IgD-negative memory B cell (primary cell): Measurements from ENCODE around the gene FYB1. TPM values are rescaled to one million over a fixed set of nuclear protein-coding genes. Genes with fewer than 3 reads are reported as not detected.

ENCODE experiments used
- H3K27ac Mint-ChIP-seq, 3 donors: one replicate each; pipeline ENCODE4 v1.8.0; 2020 to 2022; ENCODE audit warnings: mild to moderate bottlenecking in 3 of 3, mixed read lengths in 3 of 3, moderate library complexity in 1 of 3
- H3K27me3 Mint-ChIP-seq: one replicate; pipeline ENCODE4 v1.8.0; 2021; ENCODE audit warnings: mixed read lengths
- H3K36me3 Mint-ChIP-seq: one replicate; pipeline ENCODE4 v1.8.0; 2020; ENCODE audit warnings: mild to moderate bottlenecking, mixed read lengths
- H3K4me1 Mint-ChIP-seq, 3 donors: one replicate each; pipeline ENCODE4 v1.8.0; 2020 to 2022; ENCODE audit warnings: mixed read lengths in 3 of 3, mild to moderate bottlenecking in 1 of 3
- H3K4me3 Mint-ChIP-seq, 4 donors: one replicate each; pipeline ENCODE4 v1.8.0; 2020 to 2022; ENCODE audit warnings: mild to moderate bottlenecking in 4 of 4, mixed read lengths in 4 of 4, moderate library complexity in 3 of 4
- H3K9me3 Mint-ChIP-seq, 3 donors: one replicate each; pipeline ENCODE4 v1.8.0; 2020 to 2021; ENCODE audit warnings: mixed read lengths in 3 of 3, mild to moderate bottlenecking in 1 of 3
- polyA plus RNA-seq: library from polyadenylated mRNA; unstranded; fragments of 300-500 nt; fragmentation: Illumina TruSeq; gene quantifications from one replicate; pipeline ENCODE4 v1.2.3, GENCODE V29; 2021

The FYB1 gene
- polyA plus RNA-seq, 1 donor from 2014 or later, result 11.6 TPM

DNA sequence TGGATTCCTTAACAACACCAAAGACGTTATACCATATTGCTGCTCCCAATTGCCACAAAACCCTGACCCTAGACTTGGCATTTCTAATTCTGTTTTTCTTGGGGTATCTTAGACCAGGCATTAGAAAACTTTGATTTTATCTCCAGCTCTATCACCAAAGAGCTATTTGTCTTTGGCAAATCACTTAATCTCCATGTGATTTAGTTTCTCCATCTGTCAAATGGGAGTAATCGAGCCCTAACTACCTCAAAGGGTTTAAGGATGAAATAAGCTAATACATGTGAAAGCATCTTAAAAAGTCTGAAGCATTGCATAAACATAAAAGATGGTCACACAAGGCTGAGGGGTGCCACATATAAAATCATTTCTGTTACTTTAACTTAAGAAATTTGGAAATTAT, 60.6 kb downstream of the FYB1 start:
- Mint-ChIP-seq H3K4me1 (peaks cover under 1 to 6% (median 2%) of the 10 kb centered on the region in 3 donors), H3K9me3 (no peaks in the 10 kb centered on the region), H3K27me3 (peaks cover 7% of the 10 kb centered on the region), H3K27ac (no peak overlapping the region), H3K4me3 (no peak overlapping the region), H3K36me3 (no peaks in the 10 kb centered on the region)

DNA sequence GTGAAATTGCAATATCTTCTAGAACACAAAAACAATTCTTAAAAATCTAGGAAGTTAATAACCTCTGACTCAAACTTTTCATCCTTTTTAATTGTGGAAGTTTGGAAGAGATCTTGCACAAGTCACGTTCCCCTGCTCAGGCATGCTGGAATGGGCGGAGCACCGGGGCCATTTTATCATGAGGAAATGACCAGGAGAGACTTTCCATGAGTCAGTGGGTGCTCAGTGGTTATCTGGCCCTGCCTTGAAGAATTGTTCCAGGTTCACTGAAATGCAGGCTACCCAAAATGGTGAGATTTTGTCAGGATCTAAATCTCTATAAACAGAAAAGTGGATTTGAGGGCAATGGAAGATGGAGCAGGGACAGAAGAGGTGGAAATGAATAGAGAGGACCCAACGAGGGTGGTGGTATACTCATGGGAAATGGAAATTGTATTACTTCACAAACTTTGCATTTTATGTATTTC, 61.2 kb downstream of the FYB1 start:
- H3K4me3 Mint-ChIP-seq, result no peak overlapping the region
- H3K27me3 Mint-ChIP-seq, result peaks cover 7% of the 10 kb centered on the region
- no peaks in the 10 kb centered on the region for H3K36me3 Mint-ChIP-seq
- no peaks in the 10 kb centered on the region for H3K9me3 Mint-ChIP-seq
- H3K4me1 Mint-ChIP-seq, result peaks cover 0 to 6% (median 0%) of the 10 kb centered on the region in 3 donors
- H3K27ac Mint-ChIP-seq, result peak overlapping the region in 1 of 3 donors; percentile 28

DNA sequence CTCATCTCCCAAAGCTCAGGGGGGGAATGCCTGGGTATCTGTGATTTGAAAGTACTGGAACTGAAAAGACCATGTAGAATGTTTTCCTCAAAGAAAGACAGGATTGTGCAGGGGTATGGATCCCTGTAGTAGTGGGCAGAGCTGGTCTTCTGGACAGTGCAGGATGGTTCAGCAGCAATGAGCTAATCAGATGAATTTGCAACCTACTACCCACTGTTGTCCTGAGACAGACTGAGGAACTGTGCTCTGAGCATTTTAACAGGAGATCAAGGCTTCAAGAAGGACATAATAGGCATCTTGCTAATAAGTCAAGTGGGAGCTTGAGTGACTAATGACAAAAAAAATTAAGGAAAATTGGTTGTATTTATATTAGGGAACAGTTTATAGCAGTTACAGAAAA, 61.7 kb downstream of the FYB1 start:
- Mint-ChIP-seq H3K4me1 (peaks cover 0 to 8% (median 2%) of the 10 kb centered on the region in 3 donors), H3K4me3 (no peak overlapping the region), H3K36me3 (no peaks in the 10 kb centered on the region), H3K27me3 (peaks cover 7% of the 10 kb centered on the region), H3K9me3 (no peaks in the 10 kb centered on the region), H3K27ac (no peak overlapping the region)

DNA sequence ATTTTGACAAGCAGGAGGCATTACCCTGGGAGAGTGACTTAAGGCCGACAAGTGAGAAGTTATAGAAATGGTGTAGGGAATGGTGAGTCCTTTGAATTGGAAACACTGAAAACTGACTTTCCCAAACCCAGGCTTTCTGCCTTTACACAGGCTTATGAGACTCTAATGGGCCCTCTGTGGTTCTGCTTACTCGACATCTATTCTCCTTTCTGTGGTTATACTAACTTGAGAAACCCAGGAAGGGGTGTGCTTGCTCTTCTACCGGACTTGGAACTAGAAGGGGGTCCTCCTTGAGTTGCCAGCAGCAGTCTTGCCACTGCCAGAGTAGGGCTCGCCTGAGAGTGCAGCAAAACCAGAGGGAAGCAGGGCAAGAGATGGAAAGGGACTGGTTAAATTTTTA, 63.3 kb downstream of the FYB1 start:
- Mint-ChIP-seq H3K4me3 (no peak overlapping the region), H3K27ac (no peak overlapping the region)

DNA sequence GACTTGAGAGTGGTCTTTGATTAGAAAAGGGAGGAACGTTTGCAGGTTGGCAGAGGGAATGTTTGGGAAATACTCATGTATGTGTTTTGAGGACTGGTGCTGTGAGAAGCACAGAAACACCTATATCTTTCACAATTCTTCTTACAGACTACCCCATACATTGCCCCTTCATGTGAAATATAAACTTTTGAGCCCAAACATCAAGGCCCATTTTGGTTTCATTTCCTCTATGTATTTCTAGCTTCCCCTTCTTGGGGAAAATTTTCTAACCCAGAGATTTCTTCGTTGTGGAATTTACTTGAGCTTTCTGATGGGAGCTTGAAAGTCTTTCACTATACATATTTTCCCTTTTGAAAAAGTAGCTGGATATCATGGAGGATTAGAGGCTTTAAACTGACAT, 67.6 kb downstream of the FYB1 start:
- no peak overlapping the region for H3K27ac Mint-ChIP-seq
- no peaks in the 10 kb centered on the region for H3K9me3 Mint-ChIP-seq
- H3K36me3 Mint-ChIP-seq, result no peaks in the 10 kb centered on the region
- no peaks in the 10 kb centered on the region for H3K27me3 Mint-ChIP-seq
- peaks cover 6 to 30% (median 24%) of the 10 kb centered on the region in 3 donors for H3K4me1 Mint-ChIP-seq
- H3K4me3 Mint-ChIP-seq, result peak overlapping the region in 1 of 4 donors; percentile 40

More for the DNA sequence above, 63.3 kb downstream of the FYB1 start:
- H3K36me3 Mint-ChIP-seq, result no peaks in the 10 kb centered on the region
- H3K27me3 Mint-ChIP-seq, result peaks cover 7% of the 10 kb centered on the region
- H3K4me1 Mint-ChIP-seq, result peaks cover 6 to 18% (median 14%) of the 10 kb centered on the region in 3 donors
- no peaks in the 10 kb centered on the region for H3K9me3 Mint-ChIP-seq

DNA sequence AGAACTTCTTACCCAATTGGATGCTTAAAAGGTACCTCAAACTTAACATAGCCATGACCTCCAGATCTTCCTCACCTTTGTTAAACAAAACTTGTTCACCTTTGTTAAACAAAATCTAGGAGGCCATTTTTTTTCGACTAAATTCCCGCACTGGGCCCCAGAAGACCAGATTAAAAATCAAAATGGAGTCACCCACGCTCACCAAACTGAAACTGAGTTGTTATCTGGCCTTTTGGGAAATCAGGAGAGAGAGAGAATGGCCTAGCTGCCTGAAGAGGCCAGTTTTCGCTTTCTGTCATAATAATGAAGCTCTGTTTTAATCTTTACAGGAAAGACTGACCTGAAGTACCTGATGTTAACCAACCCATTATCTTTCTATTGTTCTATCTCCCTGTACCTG, 69.4 kb downstream of the FYB1 start:
- Mint-ChIP-seq H3K27me3 (no peaks in the 10 kb centered on the region), H3K4me1 (peaks cover 6 to 29% (median 24%) of the 10 kb centered on the region in 3 donors), H3K36me3 (no peaks in the 10 kb centered on the region), H3K27ac (peak overlapping the region in 2 of 3 donors; percentile 30 to 60), H3K4me3 (no peak overlapping the region), H3K9me3 (no peaks in the 10 kb centered on the region)

DNA sequence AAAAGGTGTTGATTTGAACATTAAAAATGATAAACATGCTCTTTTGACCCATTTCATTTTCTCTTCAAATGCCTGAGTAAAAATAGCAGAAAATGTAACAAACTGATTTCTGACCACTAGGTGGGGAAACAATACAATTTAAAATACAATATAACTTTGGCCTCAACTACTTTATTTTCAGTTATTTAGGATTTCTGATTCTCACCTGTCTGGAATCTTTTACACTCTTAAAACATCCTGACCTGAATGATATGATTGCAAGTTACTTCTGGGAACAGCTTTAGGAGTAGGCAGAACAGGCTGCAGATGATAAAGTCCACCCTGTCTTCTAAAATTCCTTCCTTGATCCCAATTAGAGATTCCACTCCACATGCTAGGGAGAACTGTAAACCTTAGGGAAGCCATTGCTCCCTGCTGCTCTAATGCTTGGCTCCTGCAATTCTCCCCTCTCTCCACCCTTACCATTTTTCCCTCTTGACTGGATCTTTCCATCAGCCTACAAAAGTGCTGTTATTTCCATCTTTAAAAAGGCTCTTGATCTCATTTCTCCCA, 70.3 kb downstream of the FYB1 start:
- no peaks in the 10 kb centered on the region for H3K9me3 Mint-ChIP-seq
- H3K27ac Mint-ChIP-seq, result peak overlapping the region in 1 of 3 donors; percentile 30
- H3K27me3 Mint-ChIP-seq, result no peaks in the 10 kb centered on the region
- H3K4me1 Mint-ChIP-seq, result peaks cover 6 to 29% (median 24%) of the 10 kb centered on the region in 3 donors
- H3K36me3 Mint-ChIP-seq, result no peaks in the 10 kb centered on the region
- H3K4me3 Mint-ChIP-seq, result peak overlapping the region in 1 of 4 donors; percentile 6

DNA sequence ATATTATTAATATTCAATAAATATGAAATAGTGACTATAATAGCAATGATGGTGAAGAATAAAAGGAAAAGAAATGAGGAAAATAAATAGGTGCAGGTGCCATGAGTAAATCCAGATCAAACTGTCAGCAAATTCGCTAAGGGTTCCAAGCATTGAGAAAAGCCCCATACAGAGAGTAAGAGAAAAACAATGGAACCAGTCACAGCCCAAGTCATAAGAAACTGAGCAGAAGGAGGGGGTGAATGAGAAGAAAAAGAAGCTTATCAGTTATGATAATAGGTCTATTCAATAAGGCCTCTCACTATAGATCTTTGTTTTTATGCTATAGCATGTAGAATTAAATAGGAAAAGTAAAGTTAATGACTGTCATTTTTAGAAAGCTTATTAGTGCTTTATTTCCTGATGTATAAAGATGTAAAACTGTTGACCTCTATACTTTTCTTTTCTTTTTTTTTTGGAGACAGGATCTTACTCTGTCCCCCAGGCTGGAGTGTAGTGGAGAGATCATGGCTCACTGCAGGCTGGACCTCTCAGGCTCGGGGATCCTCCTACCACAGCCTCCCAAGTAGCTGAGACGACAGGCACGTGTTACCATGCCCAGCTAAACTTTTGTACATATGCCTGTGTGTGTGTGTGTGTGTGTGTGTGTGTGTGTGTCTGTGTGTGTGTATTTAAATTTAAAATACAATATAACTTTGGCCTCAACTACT, 72.4 kb downstream of the FYB1 start:
- Mint-ChIP-seq H3K27ac (no peak overlapping the region), H3K4me1 (peaks cover 6 to 22% (median 16%) of the 10 kb centered on the region in 3 donors), H3K4me3 (peak overlapping the region in 1 of 4 donors; percentile 7), H3K9me3 (no peaks in the 10 kb centered on the region), H3K27me3 (no peaks in the 10 kb centered on the region), H3K36me3 (no peaks in the 10 kb centered on the region)

DNA sequence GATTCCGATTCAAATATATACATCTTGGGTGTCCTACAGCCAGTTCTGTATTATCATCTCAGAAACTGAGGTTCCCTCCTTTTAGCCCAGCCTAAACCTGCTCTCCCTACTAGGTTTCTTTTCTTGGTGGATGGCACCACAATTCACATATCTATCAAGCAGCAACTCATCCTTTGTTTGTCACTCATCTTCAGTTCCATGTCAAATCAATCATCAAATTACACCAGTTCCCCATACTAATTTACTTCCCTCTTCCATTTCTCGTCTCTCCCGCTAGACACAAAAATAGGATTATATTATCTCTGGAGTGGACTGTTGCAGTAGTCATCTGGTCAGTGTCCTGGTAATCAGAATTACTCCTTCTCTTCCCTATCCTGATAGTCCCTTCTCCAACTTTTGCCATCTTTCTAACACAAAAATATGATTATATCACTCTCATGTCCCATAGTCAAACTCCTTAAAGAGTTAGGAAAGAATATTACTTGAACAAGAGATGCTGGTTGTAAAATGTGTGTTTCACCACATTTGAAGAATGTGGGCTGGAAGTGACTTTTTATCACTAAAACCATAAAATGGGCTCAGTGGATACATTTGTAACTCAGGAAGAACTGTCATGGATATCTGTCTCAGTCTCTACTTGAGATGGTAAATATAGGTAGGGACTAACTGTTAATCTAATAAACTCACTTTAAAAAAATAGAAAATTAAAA, 76.1 kb downstream of the FYB1 start:
- Mint-ChIP-seq H3K36me3 (no peaks in the 10 kb centered on the region), H3K27ac (no peak overlapping the region), H3K9me3 (no peaks in the 10 kb centered on the region), H3K27me3 (no peaks in the 10 kb centered on the region), H3K4me3 (no peak overlapping the region), H3K4me1 (peaks cover 0 to under 1% (median 0%) of the 10 kb centered on the region in 3 donors)

DNA sequence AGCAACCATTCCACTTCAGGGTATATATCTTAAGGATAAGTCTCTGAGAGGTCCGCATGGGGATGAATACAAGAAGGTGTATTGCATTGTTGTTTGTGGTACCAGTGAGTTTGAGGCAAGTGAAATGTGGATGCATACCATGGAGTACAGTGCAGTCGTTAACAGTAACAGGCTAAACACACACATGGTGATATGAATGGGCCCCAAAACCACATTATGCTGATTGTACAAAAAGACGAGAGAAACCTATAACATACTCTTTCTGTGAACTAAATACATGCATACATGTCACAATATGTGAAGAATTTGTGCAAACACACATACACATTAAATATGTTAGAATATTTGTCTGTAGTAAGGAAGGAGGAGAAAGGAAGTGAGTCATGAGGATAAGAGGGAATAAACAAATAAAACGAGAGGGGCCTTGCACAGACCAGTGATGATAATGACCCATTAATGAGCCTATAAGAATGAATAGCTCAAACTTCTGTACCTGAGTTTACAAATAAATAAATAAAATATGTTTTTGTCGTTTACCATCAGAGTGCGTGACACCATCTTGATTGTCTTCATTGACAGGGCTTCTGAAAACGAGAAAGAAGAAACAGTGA, 78.7 kb downstream of the FYB1 start:
- no peak overlapping the region for H3K27ac Mint-ChIP-seq
- no peaks in the 10 kb centered on the region for H3K4me1 Mint-ChIP-seq
- no peaks in the 10 kb centered on the region for H3K9me3 Mint-ChIP-seq
- H3K27me3 Mint-ChIP-seq, result no peaks in the 10 kb centered on the region
- peaks cover 1% of the 10 kb centered on the region for H3K36me3 Mint-ChIP-seq
- H3K4me3 Mint-ChIP-seq, result no peak overlapping the region

DNA sequence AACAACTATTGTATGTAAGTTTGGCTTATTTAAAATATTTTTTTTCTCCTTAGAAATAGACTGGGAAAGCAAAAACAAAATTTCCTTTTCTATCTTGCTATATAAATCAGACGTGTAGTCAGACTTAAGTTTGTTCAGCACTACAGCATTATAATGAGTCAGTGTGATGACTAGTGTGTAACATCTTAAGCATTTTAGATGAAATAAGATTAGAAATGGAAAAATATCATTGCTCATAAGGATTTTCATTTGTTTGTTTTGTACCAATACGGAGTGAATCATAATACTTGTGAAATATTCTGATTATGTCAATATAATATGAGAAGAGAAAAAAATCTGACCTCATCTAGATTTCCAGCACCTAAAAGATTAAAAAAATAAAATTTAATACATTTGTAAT, 80.5 kb downstream of the FYB1 start:
- no peak overlapping the region for H3K4me3 Mint-ChIP-seq
- no peaks in the 10 kb centered on the region for H3K9me3 Mint-ChIP-seq
- H3K27ac Mint-ChIP-seq, result no peak overlapping the region
- H3K27me3 Mint-ChIP-seq, result no peaks in the 10 kb centered on the region
- no peaks in the 10 kb centered on the region for H3K4me1 Mint-ChIP-seq
- peaks cover 1% of the 10 kb centered on the region for H3K36me3 Mint-ChIP-seq

DNA sequence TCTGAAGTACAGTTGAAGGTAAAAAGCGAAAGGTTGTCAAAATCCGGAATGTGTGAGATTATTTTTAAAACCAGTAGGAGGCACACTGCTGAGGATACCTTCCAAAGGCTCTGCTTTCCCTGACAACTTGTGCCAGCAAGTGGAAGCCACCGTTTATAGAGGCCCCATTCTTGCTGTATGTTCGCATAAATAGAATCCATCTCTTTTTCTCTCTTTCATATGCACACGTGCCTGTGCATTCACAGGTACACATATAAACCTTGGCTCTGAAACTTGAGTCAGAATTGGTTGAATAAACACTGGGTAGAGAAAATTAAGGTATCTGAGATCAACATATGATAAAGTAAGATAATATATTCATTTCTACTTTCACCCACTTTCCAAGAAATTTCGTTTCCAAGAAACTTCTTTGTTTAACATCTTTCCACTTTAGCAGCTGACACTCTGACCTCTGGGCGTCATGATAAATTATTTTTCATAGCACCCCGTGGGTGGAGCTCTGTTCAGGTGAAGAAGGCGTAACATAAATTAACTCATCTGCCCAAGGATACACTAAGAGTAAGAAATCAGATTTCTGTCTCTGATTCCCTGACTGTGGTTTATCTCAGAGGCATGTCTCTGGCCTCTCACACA, 81.4 kb downstream of the FYB1 start:
- H3K4me3 Mint-ChIP-seq, result no peak overlapping the region
- no peaks in the 10 kb centered on the region for H3K4me1 Mint-ChIP-seq
- peaks cover 3% of the 10 kb centered on the region for H3K36me3 Mint-ChIP-seq

DNA sequence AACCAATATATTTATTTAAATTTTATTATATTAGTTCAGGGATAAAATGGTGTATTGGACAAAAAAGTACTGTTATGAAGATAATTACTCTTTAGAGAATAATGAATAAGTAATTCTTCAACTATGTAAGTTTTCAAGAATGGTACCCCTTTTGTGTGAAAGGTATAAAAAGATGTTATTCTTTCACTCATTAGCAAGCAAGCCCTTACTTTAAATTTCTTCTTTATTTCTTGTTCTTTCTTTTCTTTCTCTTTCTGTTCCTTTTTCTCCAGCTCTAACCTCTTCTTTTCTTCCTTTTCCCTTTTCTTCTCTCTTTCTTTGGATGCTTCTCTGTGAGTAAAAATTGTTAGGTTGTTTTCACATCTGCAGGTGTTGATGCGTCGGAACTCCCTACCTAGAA, 82.0 kb downstream of the FYB1 start:
- no peak overlapping the region for H3K4me3 Mint-ChIP-seq
- H3K27ac Mint-ChIP-seq, result no peak overlapping the region
- peaks cover 3% of the 10 kb centered on the region for H3K36me3 Mint-ChIP-seq
- peaks cover 4% of the 10 kb centered on the region for H3K27me3 Mint-ChIP-seq
- no peaks in the 10 kb centered on the region for H3K9me3 Mint-ChIP-seq
- no peaks in the 10 kb centered on the region for H3K4me1 Mint-ChIP-seq

More for the DNA sequence above, 81.4 kb downstream of the FYB1 start:
- H3K27me3 Mint-ChIP-seq, result peaks cover 4% of the 10 kb centered on the region
- no peaks in the 10 kb centered on the region for H3K9me3 Mint-ChIP-seq
- H3K27ac Mint-ChIP-seq, result no peak overlapping the region

DNA sequence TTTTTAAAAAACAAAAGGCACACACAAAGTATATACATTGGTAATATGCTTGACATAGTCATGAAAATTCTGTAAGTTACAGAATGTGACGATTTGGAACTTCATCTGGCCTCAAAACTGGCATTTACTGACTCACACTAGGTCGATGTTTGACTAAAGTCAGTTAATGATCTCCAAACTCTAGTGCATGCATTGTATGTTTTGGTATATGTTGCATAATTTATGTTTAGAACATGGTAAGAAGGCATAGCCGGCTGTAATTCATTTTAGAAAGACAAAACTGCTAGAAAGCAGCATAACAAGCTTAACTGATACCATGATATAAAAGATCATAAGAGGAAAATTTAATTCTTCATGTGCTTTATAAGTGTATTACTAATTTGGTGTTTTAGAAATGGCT, 86.6 kb downstream of the FYB1 start:
- H3K27me3 Mint-ChIP-seq, result peaks cover 4% of the 10 kb centered on the region
- peaks cover 0 to 5% (median 0%) of the 10 kb centered on the region in 3 donors for H3K4me1 Mint-ChIP-seq
- H3K9me3 Mint-ChIP-seq, result no peaks in the 10 kb centered on the region
- H3K27ac Mint-ChIP-seq, result no peak overlapping the region
- no peak overlapping the region for H3K4me3 Mint-ChIP-seq
- H3K36me3 Mint-ChIP-seq, result peaks cover 5% of the 10 kb centered on the region

DNA sequence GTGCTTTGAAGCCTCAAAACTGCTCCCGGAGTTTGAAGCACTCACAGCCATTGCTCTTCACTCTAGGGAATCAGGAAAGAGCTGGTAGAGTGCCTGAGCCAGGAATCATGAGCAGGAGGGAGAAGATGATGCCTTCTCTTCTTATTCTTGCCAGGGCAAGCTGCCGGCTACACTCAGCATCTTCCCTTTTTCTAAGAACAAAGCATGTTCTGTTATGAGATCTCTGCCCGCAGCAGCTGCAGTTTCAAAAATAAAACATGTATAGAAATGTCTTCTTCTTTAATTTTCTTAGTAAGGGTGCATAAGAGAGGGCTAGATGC, 87.3 kb downstream of the FYB1 start:
- Mint-ChIP-seq H3K36me3 (peaks cover 5% of the 10 kb centered on the region), H3K27ac (no peak overlapping the region), H3K4me1 (peaks cover 0 to 5% (median 0%) of the 10 kb centered on the region in 3 donors), H3K27me3 (peaks cover 4% of the 10 kb centered on the region), H3K9me3 (no peaks in the 10 kb centered on the region), H3K4me3 (no peak overlapping the region)
